Astrocyte of the cerebellum (primary cell): ENCODE data around the gene AGA.

Experiments
- DNase-seq: peaks from one replicate; pipeline ENCODE4 v3.0.0-alpha.2; 2011; ENCODE audit warnings: low read depth
- H3K4me3 ChIP-seq: 2 replicates; pipeline ENCODE4 v1.5.1; 2011; ENCODE audit warnings: mild to moderate bottlenecking, low read depth, low read length, moderate library complexity
- CTCF ChIP-seq: IDR thresholded peaks from 2 replicates; pipeline ENCODE4 v1.5.1; 2012; ENCODE audit warnings: low read length, low read depth, moderate library complexity, mild to moderate bottlenecking; ENCODE audit errors: missing control alignments
- in situ Hi-C: cut with HindIII; loops from 2 replicates; pipeline ENCODE4 v1.10.0; 2017; ENCODE audit warnings: low sequenced_read_pairs

AGA gene

GRCh38 chr4:177436456-177436855 is 5.8 kb downstream of the AGA start:
- in situ Hi-C loops = no loop called here
- no peak overlapping the region for H3K4me3 ChIP-seq
- no peak for TF ChIP-seq CTCF
- no peak for DNase-seq

DNA sequence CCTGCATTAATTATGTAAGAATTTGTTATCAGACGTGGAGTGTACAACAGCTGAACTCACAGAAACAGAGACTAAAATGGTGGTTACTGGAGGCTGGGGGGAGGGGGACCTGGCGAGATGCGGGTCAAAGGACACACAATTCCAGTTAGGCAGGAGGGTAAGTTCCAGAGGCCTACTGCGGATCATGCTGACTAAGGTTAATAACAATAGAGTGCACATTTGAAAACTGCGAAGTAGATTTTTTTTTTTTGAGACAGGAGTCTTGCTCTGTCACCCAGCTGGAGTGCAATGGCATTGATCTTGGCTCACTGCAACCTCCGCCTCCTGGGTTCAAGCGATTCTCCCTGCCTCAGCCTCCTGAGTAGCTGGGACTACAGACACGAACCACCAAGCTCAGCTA is 7.6 kb downstream of the AGA start:
- DNase-seq = no peak
- no peak overlapping the region for H3K4me3 ChIP-seq
- no peak for TF ChIP-seq CTCF
- in situ Hi-C loops = no loop called here

DNA sequence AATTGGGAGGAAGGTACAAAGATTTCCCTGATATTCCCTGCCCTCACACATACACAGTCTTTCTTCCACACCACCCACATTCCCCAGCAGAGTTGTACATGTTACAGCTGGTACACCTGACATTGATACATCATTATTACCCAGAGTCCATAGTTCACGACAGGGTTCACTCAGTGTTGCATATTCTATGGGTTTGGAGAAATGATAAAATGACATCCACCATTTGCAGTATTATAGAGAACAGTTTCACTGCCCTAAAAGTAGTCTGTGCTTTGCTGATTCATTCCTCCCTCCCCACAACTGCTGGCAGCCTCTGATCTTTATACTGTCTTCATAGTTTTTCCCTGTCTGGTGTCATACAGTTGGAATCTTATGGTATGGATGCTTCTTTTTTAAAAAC is 15.0 kb downstream of the AGA start:
- TF ChIP-seq CTCF = no peak
- H3K4me3 ChIP-seq = no peak overlapping the region
- in situ Hi-C loops = no loop called here
- DNase-seq = no peak

GRCh38 chr4:177419434-177419833 is 22.8 kb downstream of the AGA start:
- DNase-seq = no peak
- TF ChIP-seq CTCF = no peak
- in situ Hi-C loops = no loop called here
- H3K4me3 ChIP-seq = no peak overlapping the region

DNA sequence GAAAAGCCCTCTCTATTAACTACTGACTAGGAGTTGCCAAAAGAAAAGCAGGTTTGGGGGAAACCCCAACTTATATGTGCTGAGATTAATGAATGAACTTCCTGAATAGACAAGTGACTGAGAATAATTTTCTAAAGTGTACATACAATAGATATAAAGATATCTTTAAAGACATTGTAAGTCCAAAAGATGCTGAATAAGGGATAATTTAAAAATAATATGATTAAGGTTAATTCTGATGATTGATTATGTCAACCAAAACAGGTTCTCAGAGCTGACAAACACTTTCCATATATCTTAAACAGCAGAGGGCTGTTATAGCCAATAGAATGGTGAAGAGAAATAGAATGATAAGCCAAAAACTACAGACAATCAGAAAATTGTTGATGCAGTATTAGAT is 28.6 kb downstream of the AGA start:
- in situ Hi-C loops = no loop called here
- no peak overlapping the region for H3K4me3 ChIP-seq
- TF ChIP-seq CTCF = no peak
- no peak for DNase-seq

GRCh38 chr4:177413076-177413475 is 29.2 kb downstream of the AGA start:
- no peak for DNase-seq
- TF ChIP-seq CTCF = no peak
- H3K4me3 ChIP-seq = no peak overlapping the region
- in situ Hi-C loops = no loop called here

DNA sequence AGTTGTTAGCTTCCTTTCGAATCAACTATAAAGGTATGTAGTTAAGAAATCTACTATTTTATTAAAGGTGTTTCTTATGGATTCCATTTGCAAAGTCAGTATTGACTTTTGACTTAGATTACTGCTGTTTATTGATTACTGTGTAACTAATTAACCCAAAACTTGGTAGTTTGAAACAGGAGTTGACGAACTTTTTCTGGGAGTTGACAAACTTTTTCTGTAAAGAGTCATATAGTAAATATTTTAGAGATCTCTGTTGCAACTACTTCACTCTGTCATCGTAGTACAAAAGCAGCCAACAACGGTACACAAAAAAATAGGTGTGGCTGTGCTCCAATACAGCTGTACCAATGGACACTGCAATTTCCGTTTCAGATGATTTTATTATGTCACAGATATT is 30.2 kb downstream of the AGA start:
- DNase-seq = no peak
- TF ChIP-seq CTCF = no peak
- in situ Hi-C loops = no loop called here
- H3K4me3 ChIP-seq = no peak overlapping the region
